Measurements from ENCODE around the gene HYAL2. TPM values are rescaled to one million over a fixed set of nuclear protein-coding genes. Genes with fewer than 3 reads are reported as not detected.

HYAL2 gene
- polyA plus RNA-seq, 1 donor from 2014 or later: 116 TPM

- Histone ChIP-seq H3K79me2 (replicated peaks; ENCODE audit: insufficient read depth, low read length) (no peaks in the 10 kb centered on the region), H3K9ac (ENCODE audit: low read length) (no peak within 1 kb of the TSS), H3K4me3 (ENCODE audit: low read length) (no peak within 1 kb of the TSS), H4K20me1 (ENCODE audit: insufficient read depth) (no peaks in the 10 kb centered on the region), H3K4me2 (ENCODE audit: low read length) (no peak within 1 kb of the TSS), H3F3A (ENCODE audit: insufficient read depth, low read length, poor library complexity, severe bottlenecking) (no peaks in the 10 kb centered on the region), H3K9me3 (ENCODE audit: low read length) (no peaks in the 10 kb centered on the region), H3K27me3 (ENCODE audit: insufficient read depth, low read depth, low read length) (peaks cover under 1% of the 10 kb centered on the region), H3K27ac (ENCODE audit: low read length) (no peak within 1 kb of the TSS), H3K9me2 (ENCODE audit: insufficient read depth, low read length) (no peaks in the 10 kb centered on the region), H3K36me3 (ENCODE audit: insufficient read depth, low read length) (no peaks in the 10 kb centered on the region), H2AFZ (ENCODE audit: low read depth, low read length) (no peak within 1 kb of the TSS)
- no peak for TF ChIP-seq EZH2 (IDR thresholded peaks at IDR 0.05; ENCODE audit: borderline replicate concordance, insufficient read depth, low read length, poor library complexity, severe bottlenecking)
- no peak for TF ChIP-seq RAD21 (conservative IDR thresholded peaks at IDR 0.05)
- TF ChIP-seq MXI1 (conservative IDR thresholded peaks at IDR 0.05; ENCODE audit: poor library complexity, severe bottlenecking): no peak
- TF ChIP-seq TAF1 (IDR thresholded peaks at IDR 0.05; ENCODE audit: low read depth): no peak
- TF ChIP-seq POLR2AphosphoS5 (IDR thresholded peaks at IDR 0.05): no peak
- TF ChIP-seq CTCF (IDR thresholded peaks at IDR 0.05; ENCODE audit: poor library complexity, severe bottlenecking): no peak
- no peak for TF ChIP-seq SMC3 (conservative IDR thresholded peaks at IDR 0.05; ENCODE audit: poor library complexity)
- no peak for TF ChIP-seq REST (IDR thresholded peaks at IDR 0.05; ENCODE audit: borderline replicate concordance)
- no peak for TF ChIP-seq EP300 (conservative IDR thresholded peaks at IDR 0.05; ENCODE audit: poor library complexity, severe bottlenecking)
Measured at GRCh38 chr3:50268703-50269451, 53.7 kb downstream of the HYAL2 start, which contains the start of gene SEMA3B. Gene SEMA3B, plus strand, starts transcription at chr3:50269147. Its CDS starts 94 bp downstream, at chr3:50269241.

- Histone ChIP-seq H3K4me2 (ENCODE audit: low read length) (no peak overlapping the region), H3K9me2 (ENCODE audit: insufficient read depth, low read length) (no peaks in the 10 kb centered on the region), H4K20me1 (ENCODE audit: insufficient read depth) (no peaks in the 10 kb centered on the region), H3K27ac (ENCODE audit: low read length) (no peak overlapping the region), H3K9ac (ENCODE audit: low read length) (no peak overlapping the region), H3K27me3 (ENCODE audit: insufficient read depth, low read depth, low read length) (no peaks in the 10 kb centered on the region), H3K9me3 (ENCODE audit: low read length) (no peaks in the 10 kb centered on the region), H3K4me3 (ENCODE audit: low read length) (no peak overlapping the region), H3F3A (ENCODE audit: insufficient read depth, low read length, poor library complexity, severe bottlenecking) (no peaks in the 10 kb centered on the region), H2AFZ (ENCODE audit: low read depth, low read length) (no peak overlapping the region), H3K79me2 (replicated peaks; ENCODE audit: insufficient read depth, low read length) (no peaks in the 10 kb centered on the region), H3K36me3 (ENCODE audit: insufficient read depth, low read length) (no peaks in the 10 kb centered on the region)
- no peak for TF ChIP-seq EZH2 (IDR thresholded peaks at IDR 0.05; ENCODE audit: borderline replicate concordance, insufficient read depth, low read length, poor library complexity, severe bottlenecking)
- TF ChIP-seq RAD21 (conservative IDR thresholded peaks at IDR 0.05): no peak
- no peak for TF ChIP-seq REST (IDR thresholded peaks at IDR 0.05; ENCODE audit: borderline replicate concordance)
- TF ChIP-seq TAF1 (IDR thresholded peaks at IDR 0.05; ENCODE audit: low read depth): no peak
Measured at GRCh38 chr3:50268276-50268675, 54.3 kb downstream of the HYAL2 start.

Data from neural cell (in vitro differentiated cells).